Upper lobe of right lung (tissue), 1 donor: ENCODE measurements around the gene PTEN. TPM values are rescaled to one million over a fixed set of nuclear protein-coding genes. Genes with fewer than 3 reads are reported as not detected.
A peak's percentile ranks its signal among the peaks of the same experiment; 100 is the strongest.

Source experiments
- ATAC-seq: fragments of 200-7000 bp; cut with Tn5 transposase; one replicate; pipeline ENCODE4 v1.9.1; 2020; ENCODE audit warnings: mild to moderate bottlenecking, moderate library complexity
- DNase-seq: peaks from one replicate; pipeline ENCODE4 v3.0.0-alpha.2; 2020
- H3K27ac ChIP-seq: fragments of 200-600 bp; one replicate; pipeline ENCODE4 v1.8.0; 2022
- H3K27me3 ChIP-seq: fragments of 200-600 bp; one replicate; pipeline ENCODE4 v1.8.0; 2022; ENCODE audit warnings: mild to moderate bottlenecking
- H3K36me3 ChIP-seq: fragments of 200-600 bp; one replicate; pipeline ENCODE4 v1.8.0; 2022
- H3K4me1 ChIP-seq: fragments of 200-600 bp; one replicate; pipeline ENCODE4 v1.8.0; 2022
- H3K4me3 ChIP-seq: fragments of 200-600 bp; one replicate; pipeline ENCODE4 v1.8.0; 2022; ENCODE audit warnings: mild to moderate bottlenecking
- H3K9me3 ChIP-seq: fragments of 200-600 bp; one replicate; pipeline ENCODE4 v1.8.0; 2022
- CTCF ChIP-seq: fragments of 200-600 bp; IDR thresholded peaks from one replicate; pipeline ENCODE4 v1.8.0; 2022; ENCODE audit warnings: antibody characterized with exemption
- intact Hi-C: fragments of 100-400 bp; cut with DNase I; formaldehyde crosslinking; loops from one replicate; pipeline ENCODE4 v1.11.0; 2022
- total RNA-seq: library from RNA; stranded (reverse); fragmentation: NEBNext Ultra II Directional; extraction: Animal tissue kit (Norgen Biotek cat#: 25700); gene quantifications from one replicate; pipeline ENCODE4 v1.2.1, GENCODE V29; 2021
- donor health status: DM: no; HTN: yes; CAD: no; lungs with severe emphysema.

PTEN gene
- total RNA-seq, 1 donor from 2014 or later = 101 TPM

- TF ChIP-seq CTCF = no peak
- H3K4me1 ChIP-seq = peaks cover 22% of the 10 kb centered on the region
- H3K9me3 ChIP-seq = peaks cover 18% of the 10 kb centered on the region
- DNase-seq (no peak), ATAC-seq (no peak)
- intact Hi-C loops = no loop called here
- H3K27me3 ChIP-seq = no peaks in the 10 kb centered on the region
- H3K27ac ChIP-seq = no peak overlapping the region
- no peak overlapping the region for H3K4me3 ChIP-seq
- H3K36me3 ChIP-seq = peaks cover 7% of the 10 kb centered on the region
Observed at GRCh38 chr10:87916515-87916914, 53.1 kb downstream of the PTEN start.

GRCh38 chr10:87918254-87918859 lies 54.9 kb downstream of the PTEN start:
- peaks cover 3% of the 10 kb centered on the region for H3K9me3 ChIP-seq
- H3K4me1 ChIP-seq = peaks cover 22% of the 10 kb centered on the region
- intact Hi-C loops = no loop called here
- H3K36me3 ChIP-seq = peaks cover 7% of the 10 kb centered on the region
- no peak for ATAC-seq
- no peak for TF ChIP-seq CTCF
- H3K27ac ChIP-seq = peak overlapping the region; percentile 12
- no peak overlapping the region for H3K4me3 ChIP-seq
- H3K27me3 ChIP-seq = no peaks in the 10 kb centered on the region
- DNase-seq = no peak

GRCh38 chr10:87920538-87920937 lies 57.1 kb downstream of the PTEN start:
- no peak for TF ChIP-seq CTCF
- intact Hi-C loops = no loop called here
- Histone ChIP-seq H3K27ac (no peak overlapping the region), H3K4me1 (peaks cover 23% of the 10 kb centered on the region), H3K9me3 (no peaks in the 10 kb centered on the region), H3K27me3 (no peaks in the 10 kb centered on the region), H3K4me3 (no peak overlapping the region), H3K36me3 (peaks cover 5% of the 10 kb centered on the region)
- no peak for DNase-seq
- no peak for ATAC-seq

DNA sequence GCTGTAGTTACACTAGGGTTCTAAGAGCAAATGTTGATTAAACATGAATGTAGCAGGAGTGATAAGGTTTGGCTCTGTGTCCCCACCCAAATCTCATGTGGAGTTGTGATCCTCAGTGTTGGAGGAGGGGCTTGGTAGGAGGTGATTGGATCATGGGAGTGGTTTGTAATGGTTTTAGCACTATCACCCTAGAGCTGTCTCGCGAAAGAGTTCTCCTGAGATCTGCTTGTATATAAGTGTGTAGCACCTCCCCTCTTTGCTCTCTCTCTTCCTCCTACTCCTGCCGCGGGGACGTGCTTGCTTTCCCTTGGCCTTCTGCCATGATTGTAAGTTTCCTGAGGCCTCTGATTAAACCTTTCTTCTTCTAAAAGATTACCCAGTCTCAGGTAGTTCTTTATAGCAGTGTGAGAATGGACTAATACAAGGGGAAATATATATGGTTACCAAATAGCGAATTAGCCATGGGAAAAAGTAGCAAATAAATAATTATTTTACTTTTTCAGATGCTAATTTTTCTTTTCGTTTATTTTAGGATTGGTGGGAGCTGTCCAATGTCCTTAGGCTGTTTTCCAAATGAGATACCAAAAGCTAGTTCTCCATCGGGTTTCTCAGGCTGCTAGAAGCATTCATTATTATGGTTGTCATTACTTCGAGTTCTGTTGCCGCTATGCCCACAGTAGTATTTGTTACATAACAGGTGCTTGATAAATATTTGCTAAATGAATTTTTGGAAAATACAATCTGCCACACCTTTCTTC lies 58.7 kb downstream of the PTEN start:
- intact Hi-C loops = no loop called here
- no peak for DNase-seq
- Histone ChIP-seq H3K36me3 (peaks cover 7% of the 10 kb centered on the region), H3K9me3 (no peaks in the 10 kb centered on the region), H3K27ac (no peak overlapping the region), H3K4me3 (no peak overlapping the region), H3K27me3 (no peaks in the 10 kb centered on the region), H3K4me1 (peaks cover 25% of the 10 kb centered on the region)
- ATAC-seq = no peak
- no peak for TF ChIP-seq CTCF

GRCh38 chr10:87923233-87923632 lies 59.8 kb downstream of the PTEN start:
- DNase-seq = no peak
- no peak for ATAC-seq
- intact Hi-C loops = no loop called here
- Histone ChIP-seq H3K4me3 (no peak overlapping the region), H3K36me3 (peaks cover 7% of the 10 kb centered on the region), H3K27ac (no peak overlapping the region), H3K9me3 (no peaks in the 10 kb centered on the region), H3K27me3 (no peaks in the 10 kb centered on the region), H3K4me1 (peaks cover 29% of the 10 kb centered on the region)
- no peak for TF ChIP-seq CTCF
